GM18502 (cell line): ENCODE data around the gene HACE1.

ENCODE experiments used
- ATAC-seq: cut with Tn5 transposase; IDR thresholded peaks from one replicate; pipeline ENCODE4 v1.9.1; 2021; ENCODE audit warnings: mild to moderate bottlenecking; ENCODE audit not compliant: unreplicated experiment, poor library complexity

HACE1 gene

DNA sequence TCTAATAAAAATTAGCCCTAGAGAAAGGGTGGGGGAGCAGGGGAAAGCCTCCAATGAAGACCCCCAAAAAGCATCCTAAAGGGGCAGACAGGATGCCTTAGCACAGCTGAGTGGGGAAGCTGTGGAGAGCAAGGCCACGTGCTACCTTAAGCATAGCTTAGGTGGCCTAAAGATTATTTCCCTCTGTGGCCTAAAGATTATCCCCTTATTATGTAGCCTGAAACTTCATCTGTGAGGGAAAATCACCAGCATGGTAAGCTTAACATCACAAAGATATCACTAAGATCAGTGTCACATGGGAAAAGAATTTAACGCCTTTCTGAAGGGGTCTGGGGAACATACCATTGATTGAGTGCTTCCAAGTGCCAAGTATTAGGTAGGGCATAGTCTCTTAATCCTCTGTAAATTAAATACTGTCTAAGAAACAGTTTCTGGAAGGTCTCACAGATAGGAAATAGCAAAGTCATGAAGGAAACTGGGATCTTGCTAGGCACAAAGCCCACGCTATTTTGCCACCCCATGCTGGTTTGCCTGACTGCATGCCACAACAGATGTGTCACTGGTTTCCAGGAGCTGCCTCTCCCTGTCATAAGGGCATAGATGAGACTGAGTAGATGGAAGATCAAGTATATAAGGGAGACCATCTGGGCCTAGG, 170.0 kb downstream of the HACE1 start:
- no peak for ATAC-seq

DNA sequence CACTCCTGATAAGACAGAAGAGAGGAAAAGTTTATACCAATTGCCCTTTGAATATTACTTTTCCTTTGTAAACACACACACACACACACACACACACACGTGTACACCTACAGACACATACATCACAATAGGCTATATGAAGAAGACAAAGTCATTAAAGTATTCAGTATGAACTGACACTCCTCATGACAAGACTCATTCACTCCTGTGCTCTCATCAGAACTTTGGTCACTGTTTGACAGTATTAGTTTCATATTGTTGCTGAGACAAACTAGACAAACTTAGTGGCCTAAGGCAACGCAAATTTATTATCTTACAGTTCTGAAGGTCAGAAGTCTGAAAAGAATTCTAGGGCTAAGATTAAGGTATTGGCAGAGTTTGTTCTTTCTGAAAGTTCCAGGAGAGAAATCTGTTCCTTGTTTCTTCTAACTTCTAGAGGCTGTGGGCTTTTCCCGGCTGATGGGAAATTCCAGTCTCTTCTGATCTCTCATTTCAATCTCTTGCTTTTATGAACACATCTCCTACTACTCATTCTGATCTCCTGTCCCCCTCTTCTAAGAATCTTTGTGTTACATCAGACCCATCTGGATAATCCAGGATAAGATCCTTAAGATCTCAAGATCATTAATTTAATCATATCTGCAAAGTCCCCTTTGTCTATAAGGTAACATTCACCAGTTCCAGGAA, 171.3 kb downstream of the HACE1 start:
- ATAC-seq: peak; percentile 76

- no peak for ATAC-seq
Measured at GRCh38 chr6:104686550-104687175, 173.1 kb downstream of the HACE1 start.

DNA sequence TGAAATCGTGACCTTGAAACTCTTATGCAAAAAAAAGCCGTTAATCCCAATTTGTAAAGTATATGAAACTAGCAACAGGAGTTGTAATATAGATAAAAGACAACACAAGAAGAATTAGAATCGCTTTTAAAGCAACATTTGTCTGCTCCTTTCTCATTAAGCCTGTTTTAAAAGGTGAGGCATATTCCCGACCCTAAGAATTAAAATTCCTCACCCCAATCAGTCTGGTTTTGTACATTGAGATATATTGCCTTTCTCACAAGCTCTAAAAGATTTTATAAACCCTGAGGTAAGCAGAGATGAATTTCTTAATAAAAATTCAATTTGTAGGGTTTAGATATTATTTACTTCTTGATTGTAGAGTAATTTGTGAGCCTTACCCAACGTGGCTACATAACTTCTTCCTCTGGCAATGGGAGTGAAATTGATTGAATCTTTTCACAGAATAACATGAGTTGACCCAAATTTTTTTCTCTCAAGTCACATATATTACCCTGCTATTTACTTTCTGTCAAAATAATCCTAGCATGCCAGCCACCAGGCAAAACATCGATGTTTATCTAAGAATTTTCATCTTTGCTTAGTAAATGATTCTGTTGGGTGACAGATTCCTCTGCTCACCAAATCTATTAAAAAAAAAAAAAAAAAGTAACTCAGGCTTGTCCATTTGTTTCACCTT, 173.7 kb downstream of the HACE1 start:
- no peak for ATAC-seq

DNA sequence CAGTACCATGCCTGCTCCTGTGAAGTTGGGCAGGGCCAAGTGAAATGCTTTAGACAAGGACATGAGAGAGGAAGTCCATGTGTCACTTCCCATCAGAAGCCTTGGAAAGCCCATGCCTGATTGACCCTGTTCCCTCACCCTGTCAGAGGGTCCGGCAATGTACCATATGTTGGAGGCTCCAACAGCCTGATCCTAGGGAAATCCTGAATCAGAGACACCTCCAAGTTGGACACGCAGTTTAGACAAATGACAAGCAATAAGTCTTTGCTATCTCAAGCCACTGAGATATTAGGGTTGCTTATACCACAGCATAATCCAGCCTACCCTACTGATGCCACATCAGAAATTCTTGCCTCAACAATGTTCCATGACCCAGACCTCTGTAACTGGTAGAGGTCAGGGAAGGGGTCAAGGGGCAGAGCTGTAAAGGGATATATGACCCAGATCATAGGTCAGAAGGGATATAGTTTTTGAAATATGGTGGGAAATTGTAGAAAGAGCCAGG, 174.8 kb downstream of the HACE1 start:
- no peak for ATAC-seq

GRCh38 chr6:104683809-104684208, 175.9 kb downstream of the HACE1 start:
- no peak for ATAC-seq

DNA sequence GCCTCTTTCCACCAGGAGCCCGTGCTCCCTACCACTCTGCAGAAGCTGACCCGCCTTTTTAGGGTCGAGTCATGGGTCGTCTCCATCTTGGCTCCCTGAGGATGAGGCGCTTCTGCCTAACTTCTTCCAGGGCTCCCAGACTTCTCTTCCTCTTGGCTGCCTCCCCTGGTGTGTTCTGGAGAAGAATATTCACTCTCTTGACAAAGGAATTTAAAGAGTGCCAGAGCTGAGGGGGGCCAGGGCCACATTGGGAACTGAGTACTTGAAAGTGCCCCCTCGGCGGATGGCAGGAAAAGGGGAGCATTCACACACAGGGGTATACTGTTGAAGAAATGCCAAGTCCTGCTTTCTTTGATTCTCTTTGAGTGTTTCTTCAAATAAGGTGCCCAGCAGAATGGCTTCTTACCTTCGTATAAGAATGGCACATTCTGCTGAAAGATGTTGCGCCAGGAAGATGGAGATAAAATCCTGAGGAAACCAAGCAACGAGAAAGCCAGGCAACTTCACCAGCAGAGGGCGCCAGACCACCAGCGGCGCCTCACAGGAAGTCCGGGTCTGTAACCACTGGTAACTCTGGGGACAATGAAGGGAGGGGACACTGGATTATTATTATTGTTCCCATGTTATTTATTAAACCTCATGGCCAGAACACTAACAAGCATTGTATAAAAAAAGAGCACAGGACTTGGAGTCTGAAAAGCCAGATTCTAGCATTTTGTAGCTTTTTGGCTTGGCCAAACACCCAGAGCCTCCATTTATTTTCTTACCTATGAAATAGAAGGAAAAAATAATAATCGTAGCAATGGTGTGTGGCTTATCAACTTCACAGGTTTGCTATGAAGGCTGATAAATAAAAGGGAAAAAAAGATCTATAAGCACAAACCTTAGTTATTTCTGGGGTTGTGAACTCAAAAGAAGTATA, 176.7 kb downstream of the HACE1 start:
- ATAC-seq: peak; percentile 79

- ATAC-seq: no peak
Measured at GRCh38 chr6:104680539-104680938, 179.2 kb downstream of the HACE1 start.

GRCh38 chr6:104679971-104680370, 179.7 kb downstream of the HACE1 start:
- no peak for ATAC-seq
